ENCODE results near the gene POLR1E.

Gene POLR1E, protein sequence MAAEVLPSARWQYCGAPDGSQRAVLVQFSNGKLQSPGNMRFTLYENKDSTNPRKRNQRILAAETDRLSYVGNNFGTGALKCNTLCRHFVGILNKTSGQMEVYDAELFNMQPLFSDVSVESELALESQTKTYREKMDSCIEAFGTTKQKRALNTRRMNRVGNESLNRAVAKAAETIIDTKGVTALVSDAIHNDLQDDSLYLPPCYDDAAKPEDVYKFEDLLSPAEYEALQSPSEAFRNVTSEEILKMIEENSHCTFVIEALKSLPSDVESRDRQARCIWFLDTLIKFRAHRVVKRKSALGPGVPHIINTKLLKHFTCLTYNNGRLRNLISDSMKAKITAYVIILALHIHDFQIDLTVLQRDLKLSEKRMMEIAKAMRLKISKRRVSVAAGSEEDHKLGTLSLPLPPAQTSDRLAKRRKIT

DNA sequence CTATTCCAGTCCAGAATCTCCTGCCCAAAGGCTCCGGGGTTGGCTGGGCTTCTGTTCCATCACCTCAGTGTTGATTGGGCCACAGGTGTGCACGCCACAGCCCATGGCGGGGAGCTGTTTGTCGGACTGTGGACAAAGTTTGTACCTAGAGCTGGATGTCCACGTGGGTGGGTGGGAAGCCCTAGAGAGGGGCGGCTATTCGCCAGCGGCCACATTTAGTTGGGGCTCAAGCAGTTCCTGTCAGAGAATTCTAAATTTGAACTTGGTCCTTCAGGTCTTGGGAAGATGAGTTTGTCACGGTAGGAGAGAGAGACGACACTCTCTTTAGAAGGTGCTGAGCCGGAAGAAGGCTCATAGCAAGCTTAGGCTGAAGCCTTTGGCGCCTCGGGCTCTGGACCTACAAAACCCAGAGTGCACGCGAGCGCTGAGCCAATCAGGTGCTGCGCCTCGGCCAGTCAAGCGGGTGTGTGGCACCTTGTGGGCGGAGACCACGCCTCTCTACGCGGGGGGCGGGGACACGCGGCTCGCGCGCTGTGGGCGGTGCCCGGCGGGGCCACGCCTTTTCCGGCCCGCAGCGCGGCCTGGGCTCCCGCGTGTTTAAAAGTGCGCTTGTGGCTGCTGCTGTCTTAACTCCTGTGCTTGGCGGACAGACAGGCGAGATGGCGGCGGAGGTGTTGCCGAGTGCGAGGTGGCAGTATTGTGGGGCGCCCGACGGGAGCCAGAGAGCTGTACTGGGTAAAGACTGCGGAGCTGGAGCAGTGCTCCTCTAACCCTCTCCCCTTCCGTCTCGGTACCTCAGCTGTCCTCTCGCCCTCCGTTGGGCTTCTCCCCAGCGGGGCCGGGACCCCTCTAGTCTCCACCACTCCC, at the start of gene POLR1E:
Gene POLR1E, plus strand, starts transcription at position 560 of the 867 bp plus-strand sequence. Its CDS starts 100 bp downstream, at position 660.
- peak; percentile 84 for DNase-seq (ENCODE audit: low spot score)

DNA sequence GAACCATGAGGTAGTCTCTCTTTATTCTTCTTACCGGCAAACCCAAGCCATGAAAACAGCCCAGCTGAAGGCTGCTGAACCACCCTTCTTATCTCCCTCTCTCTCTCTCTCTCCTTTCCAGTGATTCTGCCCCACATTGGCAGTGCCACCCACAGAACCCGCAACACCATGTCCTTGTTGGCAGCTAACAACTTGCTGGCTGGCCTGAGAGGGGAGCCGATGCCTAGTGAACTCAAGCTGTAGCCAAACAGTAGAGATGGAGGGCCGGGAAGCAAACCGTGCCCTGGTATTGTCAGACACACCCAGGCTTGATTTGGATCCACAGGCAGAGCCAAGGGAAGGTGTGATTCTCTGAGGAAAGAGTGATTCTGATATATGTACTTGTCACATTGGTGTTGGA, 49.2 kb upstream of the POLR1E start:
- DNase-seq (ENCODE audit: low spot score): no peak

DNA sequence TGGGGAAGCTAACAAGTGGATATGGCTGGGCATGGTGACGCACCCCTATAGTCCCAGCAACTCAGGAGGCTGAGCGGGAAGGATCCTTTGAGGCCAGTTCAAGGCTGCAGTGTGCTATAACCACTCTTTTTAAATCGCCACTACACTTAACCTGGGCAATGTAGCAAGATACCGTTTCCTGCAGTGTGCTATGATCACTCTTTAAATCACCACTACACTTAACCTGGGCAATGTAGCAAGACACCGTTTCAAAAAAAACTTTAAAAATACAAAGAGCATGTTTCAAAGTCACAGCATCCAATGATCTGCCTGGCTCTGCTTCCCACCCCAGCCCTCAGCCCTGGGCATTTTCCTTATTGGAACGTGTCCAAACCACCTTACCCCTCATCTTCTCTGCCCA, 48.7 kb upstream of the POLR1E start:
- no peak for DNase-seq (ENCODE audit: low spot score)

DNA sequence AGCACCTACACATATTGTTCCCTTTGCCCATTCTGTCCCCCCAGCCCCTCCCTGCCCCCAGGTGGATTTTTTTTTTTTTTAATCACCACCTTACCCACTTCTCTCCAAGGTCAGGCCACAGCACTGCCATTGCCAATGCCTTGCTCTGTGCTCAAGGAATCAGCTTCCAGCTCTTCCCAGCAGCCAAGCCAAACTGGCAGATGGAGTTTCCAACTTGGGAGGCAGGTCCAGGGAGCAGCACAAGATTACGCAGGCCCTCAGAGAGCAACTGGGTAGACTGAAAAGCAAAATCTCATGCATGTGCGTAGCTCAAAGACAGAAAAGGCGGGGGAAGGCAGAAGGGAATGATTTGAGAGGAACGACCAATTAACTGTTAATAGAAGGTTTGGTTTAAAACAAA, 48.1 kb upstream of the POLR1E start:
- no peak for DNase-seq (ENCODE audit: low spot score)

DNA sequence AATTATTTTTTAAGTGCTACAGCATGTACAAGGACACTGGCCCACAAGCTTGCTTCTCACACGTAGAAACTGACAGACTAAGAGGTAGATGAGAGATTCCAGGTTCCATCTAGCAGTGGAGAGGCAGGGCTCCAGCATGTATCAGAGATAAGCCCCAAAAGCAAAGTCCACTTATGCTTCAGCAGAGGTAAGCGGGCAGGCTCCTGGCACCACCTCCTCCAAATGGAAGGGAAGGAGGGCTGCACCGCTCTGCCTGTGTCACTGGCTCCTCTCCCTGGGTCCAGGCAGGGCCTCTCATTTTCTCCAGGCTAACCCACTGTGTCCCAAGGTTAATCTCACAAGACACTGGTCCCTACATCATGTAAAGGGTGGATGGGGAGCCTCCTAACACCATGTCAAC, 47.4 kb upstream of the POLR1E start:
- DNase-seq (ENCODE audit: low spot score): no peak

DNA sequence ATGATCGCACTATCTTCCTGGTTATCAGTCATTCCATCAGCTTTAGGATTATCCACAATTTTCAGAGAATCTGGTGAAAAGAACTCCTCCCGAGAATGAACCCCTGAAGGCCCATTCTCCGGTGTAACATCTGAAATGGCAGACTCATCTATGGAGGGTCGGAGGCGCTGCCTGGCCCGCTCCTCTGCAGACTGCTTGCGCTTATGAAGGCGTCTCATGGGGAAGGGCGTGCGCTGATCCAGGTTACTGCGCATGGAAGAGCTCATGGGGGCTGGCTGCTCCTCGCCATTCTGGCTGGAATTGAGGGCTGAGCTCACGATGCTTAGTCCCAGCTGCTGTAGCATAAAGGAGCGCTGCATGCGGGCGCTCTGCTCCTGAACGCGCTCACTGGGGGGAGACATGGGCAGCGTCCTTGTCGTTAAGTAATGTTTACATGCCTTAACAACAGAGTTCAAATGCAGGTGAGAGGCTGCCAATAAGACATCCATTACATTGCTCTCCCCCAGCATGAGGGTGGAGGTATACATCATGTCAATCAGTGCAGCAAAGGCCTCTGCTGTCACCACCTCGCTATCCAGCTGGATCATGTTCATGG, 43.9 kb upstream of the POLR1E start:
- no peak for DNase-seq (ENCODE audit: low spot score)

DNA sequence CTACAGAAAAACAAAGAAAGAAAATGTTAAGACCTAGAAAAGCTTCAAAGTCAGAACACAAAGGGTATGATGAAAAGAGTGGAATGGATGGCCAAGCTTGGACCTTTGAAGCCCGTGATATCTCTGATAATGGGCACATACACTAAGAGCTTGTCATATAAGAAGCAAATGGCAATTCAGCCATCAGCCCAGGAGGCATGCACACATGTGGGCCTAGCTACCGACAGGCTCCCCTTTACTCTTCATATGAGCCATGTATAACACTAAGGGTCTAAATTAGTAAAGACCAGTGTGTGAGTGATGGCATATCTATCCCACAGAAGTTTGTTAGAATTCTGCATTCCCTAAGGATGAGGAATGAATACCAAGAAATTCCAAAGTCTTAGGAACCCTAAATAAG, 43.2 kb upstream of the POLR1E start:
- no peak for DNase-seq (ENCODE audit: low spot score)

DNA sequence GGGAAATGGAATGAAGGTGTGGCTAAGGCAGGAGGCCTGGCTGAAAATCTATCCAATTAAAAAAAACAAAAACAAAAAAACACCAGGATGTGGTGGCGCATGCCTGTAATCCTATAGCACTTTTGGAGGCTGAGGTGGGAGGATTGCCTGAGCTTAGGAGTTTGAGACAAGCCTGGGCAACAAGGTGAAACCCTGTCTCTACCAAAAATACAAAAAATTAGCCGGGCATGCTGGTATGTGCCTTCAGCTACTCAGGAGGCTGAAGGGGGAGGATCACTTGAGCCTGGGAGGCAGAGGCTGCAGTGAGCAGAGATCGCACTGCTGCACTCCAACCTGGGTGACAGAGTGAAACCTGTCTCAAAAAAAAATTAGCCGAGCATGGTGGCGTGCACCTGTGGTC, 42.2 kb upstream of the POLR1E start:
- DNase-seq (ENCODE audit: low spot score): no peak

DNA sequence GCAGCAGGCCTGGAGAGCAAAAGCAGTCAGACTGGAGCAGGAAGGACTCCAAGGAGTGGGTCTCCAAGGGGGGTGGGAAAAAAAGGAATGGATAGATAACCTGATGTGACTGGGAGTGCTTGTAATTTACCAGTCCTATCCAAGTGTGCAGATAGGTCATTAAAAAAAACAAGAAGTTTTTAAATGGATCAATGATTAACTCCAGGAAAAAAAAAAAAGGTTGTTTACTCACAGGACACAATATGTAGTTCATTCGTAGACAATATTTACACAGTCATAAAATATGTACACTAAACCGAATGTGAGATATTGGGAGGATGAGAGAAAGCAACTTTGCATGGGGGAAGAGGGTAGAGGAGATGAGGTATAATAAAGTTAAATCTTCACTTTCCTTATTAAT, 40.9 kb upstream of the POLR1E start:
- DNase-seq (ENCODE audit: low spot score): no peak

DNA sequence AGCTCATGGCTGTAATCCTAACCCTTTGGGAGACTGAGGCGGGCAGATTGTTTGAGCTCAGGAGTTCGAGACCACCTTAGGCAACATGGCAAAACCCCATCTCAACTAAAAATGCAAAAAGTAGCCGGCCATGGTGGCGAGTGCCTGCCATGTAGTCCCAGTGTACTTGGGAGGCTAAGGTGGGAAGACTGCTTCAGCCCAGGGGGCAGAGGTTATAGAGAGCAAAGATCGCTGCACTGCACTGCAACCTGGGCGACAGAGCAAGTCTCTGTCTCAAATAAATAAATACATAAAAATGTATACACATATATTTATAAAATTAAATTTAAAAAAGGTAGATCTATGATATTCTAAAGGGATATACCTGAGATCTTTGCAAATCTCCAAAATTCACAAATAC, 39.9 kb upstream of the POLR1E start:
- DNase-seq (ENCODE audit: low spot score): no peak

DNA sequence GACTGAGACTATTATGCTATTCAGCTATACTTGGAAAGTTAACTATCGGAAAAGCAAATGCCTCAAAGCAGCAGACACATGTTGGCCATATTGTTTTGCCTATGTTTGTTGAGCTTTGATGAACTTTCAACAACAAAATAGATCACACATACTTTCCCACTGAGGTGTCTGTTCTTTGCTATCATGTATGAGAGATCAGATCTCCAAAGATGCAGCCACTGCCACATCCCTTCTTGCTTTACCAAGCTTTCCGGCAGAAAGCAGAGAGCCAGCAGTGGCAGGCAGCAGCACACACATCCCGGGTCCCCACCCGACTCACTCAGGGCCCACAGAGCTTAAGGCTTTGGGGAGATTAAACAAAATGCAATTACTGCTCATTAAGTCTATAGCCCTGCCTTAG, 39.3 kb upstream of the POLR1E start:
- no peak for DNase-seq (ENCODE audit: low spot score)

DNA sequence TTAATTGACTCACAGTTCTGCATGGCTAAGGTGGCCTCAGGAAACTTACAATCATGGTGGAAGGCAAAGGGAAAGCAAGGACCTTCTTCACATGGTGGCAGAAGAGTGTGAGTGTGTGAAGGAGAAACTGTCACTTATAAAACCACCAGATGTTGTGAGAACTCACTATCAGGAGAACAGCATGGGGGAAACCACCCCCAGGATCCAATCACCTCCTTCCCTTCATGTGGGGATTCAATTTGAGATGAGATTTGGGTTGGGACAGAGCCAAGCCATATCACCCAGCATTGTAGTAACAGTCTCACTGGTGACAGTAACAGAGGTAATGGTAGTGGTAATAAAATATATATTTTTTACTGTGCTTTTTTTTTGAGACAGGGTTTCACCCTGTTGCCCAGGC, 38.6 kb upstream of the POLR1E start:
- no peak for DNase-seq (ENCODE audit: low spot score)

DNA sequence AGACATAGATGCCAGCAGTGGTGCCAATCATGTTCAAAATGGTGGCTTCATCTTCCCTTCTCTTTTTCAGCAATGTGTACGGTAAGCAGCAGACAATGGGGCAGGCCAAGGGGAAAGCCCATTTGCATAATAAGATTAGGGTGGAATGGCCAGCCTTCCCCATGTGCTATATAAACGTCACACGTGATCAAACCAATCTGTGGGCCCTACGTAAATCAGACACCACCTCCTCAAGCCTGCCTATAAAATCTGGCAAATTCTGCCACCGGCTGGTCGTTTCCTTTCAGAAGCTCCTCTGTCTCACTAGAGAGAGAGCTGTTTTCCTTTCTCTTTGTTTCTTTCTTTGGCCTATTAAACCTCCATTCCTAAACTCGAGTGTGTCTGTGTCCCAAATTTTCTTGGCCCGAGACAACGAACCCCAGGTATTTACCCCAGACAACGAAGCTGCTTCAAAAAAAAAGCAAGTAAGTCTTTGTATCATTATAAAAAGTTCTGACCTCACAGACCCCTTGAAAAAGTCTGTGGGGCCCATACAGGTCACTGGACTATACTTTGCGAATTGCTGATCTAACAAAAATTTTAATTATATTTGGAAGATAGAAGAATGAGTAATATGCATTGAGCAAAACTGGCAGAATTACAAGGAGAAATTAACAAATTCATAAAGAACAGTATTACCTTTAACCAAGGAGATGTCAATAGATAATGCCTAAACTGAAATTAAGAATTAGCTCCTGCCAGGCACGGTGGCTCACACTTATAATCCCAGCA, 35.7 kb upstream of the POLR1E start:
- no peak for DNase-seq (ENCODE audit: low spot score)

DNA sequence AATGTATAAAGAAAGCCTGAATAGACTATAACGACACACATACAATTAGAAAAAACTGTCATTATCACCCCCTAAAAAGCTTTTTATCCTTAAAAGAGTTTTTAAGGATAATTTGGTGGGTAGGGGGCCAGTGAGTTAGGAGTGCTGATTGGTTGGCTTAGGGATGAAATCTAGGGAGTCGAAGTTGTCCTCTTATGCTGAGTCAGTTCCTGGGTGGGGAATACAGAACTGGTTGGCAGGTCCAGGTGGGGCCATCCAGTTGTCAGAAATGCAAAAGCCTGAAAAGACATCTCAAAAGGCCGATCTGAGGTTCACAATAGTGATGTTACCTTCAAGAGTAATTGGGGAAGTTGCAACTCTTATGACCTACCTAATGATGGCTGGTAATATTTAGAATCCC, 34.1 kb upstream of the POLR1E start:
- no peak for DNase-seq (ENCODE audit: low spot score)

DNA sequence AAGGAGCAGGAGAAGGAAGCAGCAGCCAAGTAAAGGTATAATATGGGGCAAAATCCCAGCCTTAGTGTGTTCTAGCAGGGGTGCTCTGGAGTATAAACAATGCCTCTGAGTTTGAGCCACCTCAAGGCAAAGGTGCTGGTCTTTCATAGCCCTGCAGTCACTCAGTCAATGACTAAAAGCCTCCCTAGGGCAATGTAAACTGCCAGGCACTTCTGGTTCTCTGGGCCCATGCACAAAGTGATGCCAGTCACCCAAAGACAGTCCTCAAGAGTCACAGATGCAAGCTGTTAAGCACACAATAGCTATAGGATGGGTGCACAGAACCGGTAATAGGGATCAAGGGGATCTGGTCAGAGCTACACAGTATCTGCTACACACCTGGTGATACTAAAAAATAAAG, 33.1 kb upstream of the POLR1E start:
- no peak for DNase-seq (ENCODE audit: low spot score)

DNA sequence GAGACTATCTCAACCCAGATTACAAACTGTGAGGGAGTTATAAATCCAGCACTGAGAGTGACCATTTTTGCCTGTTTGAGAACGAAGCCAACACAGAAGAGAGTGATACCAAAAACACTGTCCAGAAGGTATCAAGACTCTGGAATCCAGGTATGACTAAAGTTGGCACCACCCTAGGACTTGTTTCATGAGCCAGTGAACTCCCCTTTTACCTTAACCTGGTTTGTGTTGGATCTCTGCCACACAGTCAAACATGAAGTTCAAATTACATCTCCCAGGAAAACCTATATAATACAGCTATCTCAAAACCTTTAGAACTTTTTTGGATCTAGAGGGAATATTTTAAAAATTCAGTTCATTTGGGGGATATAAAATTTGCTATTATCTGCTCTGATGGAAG, 31.9 kb upstream of the POLR1E start:
- DNase-seq (ENCODE audit: low spot score): no peak

DNA sequence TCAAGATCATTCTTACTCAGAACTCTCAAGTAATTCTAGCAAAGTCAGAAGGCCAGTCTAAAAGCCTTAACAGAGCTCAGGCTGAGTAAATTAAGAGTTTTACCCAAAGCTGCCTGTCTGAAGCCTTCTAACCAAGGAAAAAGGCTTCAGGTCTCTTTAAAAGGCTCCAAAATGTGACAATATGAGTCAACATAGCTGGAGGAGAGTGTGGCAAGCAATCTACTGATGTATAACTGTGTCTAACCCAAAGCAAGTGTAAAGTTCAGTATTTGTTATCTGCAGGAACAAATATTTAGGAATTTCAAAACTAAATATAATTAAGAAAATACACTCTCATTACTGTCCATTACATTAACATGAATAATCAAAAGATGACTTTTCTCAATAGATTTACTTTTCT, 31.5 kb upstream of the POLR1E start:
- no peak for DNase-seq (ENCODE audit: low spot score)

DNA sequence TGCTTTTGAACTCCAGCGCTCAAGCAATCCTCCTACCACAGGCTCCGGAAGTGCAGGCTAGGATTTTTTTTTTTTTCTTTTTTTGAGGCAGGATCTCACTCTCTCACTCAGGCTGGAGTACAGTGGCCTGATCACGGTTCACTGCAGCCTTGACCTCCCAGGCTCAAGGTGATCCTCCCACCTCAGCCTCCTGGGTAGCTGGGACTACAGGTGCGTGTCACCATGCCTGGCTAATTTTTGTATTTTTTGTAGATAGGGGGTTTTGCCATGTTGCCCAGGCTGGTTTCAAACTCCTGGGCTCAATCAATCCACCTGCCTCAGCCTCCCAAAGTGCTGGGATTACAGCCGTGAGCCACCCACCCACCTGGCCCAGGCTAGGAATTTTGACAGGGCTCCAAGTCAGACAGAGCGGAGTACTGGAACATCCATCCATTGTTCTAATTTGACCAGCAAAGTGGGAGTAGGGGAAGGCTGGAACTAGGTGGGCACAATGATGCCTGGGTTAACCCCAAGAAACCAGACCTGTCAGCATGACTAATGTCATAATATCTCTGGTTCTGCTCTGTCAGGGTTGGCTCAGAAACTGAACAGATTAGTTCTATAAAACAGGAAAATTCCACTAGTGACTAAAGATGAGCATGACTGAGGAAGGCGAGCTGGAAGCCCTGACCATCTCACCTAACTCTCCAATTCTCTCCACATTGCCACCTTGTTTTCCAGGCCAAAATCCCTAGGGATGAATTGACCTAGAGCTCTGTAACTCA, 29.7 kb upstream of the POLR1E start:
- DNase-seq (ENCODE audit: low spot score): no peak

DNA sequence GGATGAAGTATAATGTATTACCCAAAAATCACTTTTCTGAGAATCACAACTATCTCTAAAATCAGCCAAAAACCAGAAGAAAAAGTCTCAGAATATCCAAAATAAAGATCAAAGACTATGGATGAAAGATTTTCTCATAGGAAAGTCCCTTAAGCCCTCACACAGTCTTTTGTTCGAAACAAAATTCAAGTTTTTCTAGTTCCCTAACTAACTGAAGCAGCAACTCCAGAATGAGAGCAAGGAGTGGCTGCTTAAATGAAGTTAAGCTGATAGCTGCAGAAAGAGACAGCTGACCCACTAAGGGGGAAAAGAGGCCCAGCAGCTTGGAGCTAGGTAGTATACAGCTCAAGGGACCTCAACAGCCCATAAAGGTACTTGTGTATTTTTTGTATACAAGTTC, 28.9 kb upstream of the POLR1E start:
- DNase-seq (ENCODE audit: low spot score): no peak

DNA sequence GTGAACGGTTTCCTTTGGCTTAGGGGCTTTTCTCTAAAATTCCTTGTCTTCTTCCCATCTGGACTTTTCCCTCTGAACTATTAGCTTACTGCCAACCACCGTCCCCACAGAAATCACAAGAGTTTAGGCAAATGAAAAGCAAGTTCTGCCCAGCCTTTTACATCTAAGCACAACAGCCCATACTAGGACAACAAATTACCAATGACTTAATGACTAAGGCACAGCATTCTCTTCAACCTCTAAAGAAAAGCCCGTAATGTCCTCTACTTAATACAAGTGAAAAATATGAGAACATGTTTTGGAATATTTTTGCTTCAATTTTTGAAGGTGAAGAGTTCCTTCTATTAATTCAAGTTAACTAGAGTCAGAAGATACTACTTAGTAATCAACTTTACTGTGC, 21.7 kb upstream of the POLR1E start:
- no peak for DNase-seq (ENCODE audit: low spot score)

All from kidney capillary endothelial cell (primary cell).